ENCODE data around the gene OR2D3.
"Not testable (repeated sequence)": the region's sequence is repeated elsewhere in the genome, so short reads cannot be mapped to it uniquely, and the experiment has no call there.

Gene OR2D3

GRCh38 chr11:6927030-6927617 is 6.3 kb downstream of the OR2D3 start:
- Histone ChIP-seq H3K4me1 (0 out of 2 replicates have a peak, but pooled peaks cover 3% of the 10 kb centered on the region), H3K27ac (no peak overlapping the region)

GRCh38 chr11:6928916-6929315 is 8.1 kb downstream of the OR2D3 start:
- Histone ChIP-seq H3K36me3 (no peaks in the 10 kb centered on the region), H3K4me2 (no peak overlapping the region)

More at GRCh38 chr11:6927030-6927617, 6.3 kb downstream of the OR2D3 start:
- Histone ChIP-seq H3K27me3 (no peaks in the 10 kb centered on the region), H3K36me3 (no peaks in the 10 kb centered on the region), H3K9me3 (peaks cover 6% of the 10 kb centered on the region), H3K4me3 (no peak overlapping the region), H4K20me1 (no peaks in the 10 kb centered on the region), H3K4me2 (no peak overlapping the region), H3K9ac (no peak overlapping the region)
- no peak for TF ChIP-seq Cebpa-rat (IDR thresholded peaks at IDR 0.05)

GRCh38 chr11:6931146-6931713 is 10.4 kb downstream of the OR2D3 start:
- Histone ChIP-seq H3K9me3 (peaks cover 4% of the 10 kb centered on the region), H3K36me3 (no peaks in the 10 kb centered on the region), H3K4me1 (0 out of 2 replicates have a peak, but pooled peaks cover 3% of the 10 kb centered on the region), H4K20me1 (no peaks in the 10 kb centered on the region), H3K4me3 (no peak overlapping the region), H3K27ac (no peak overlapping the region), H3K4me2 (no peak overlapping the region), H3K9ac (no peak overlapping the region), H3K27me3 (no peaks in the 10 kb centered on the region)
- TF ChIP-seq Cebpa-rat (IDR thresholded peaks at IDR 0.05) = no peak

More at GRCh38 chr11:6928916-6929315, 8.1 kb downstream of the OR2D3 start:
- no peak for TF ChIP-seq Cebpa-rat (IDR thresholded peaks at IDR 0.05)
- Histone ChIP-seq H4K20me1 (no peaks in the 10 kb centered on the region), H3K27ac (no peak overlapping the region), H3K4me1 (0 out of 2 replicates have a peak, but pooled peaks cover 3% of the 10 kb centered on the region), H3K4me3 (no peak overlapping the region), H3K9me3 (peaks cover 6% of the 10 kb centered on the region), H3K27me3 (no peaks in the 10 kb centered on the region), H3K9ac (no peak overlapping the region)

DNA sequence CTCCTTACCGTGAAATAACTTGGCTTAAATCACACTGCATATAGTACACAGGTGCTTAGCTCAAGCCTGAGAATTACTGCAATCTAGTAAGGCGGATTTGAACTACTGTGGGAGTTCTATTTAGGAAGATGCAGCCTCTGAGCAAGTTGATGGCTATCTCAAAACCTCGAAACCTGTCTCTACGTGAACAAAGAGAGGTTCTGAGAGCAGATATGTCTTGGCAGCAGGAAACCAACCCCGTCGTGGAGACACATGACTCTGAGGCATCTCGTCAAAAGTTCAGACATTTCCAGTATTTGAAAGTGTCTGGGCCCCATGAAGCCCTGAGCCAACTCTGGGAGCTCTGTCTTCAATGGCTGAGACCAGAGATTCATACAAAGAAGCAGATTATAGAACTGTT is 11.3 kb downstream of the OR2D3 start:
- Histone ChIP-seq H3K27ac (no peak overlapping the region), H4K20me1 (no peaks in the 10 kb centered on the region), H3K27me3 (no peaks in the 10 kb centered on the region), H3K4me1 (0 out of 2 replicates have a peak, but pooled peaks cover 3% of the 10 kb centered on the region), H3K4me2 (no peak overlapping the region), H3K9me3 (no peaks in the 10 kb centered on the region), H3K36me3 (no peaks in the 10 kb centered on the region), H3K9ac (no peak overlapping the region), H3K4me3 (no peak overlapping the region)
- no peak for TF ChIP-seq Cebpa-rat (IDR thresholded peaks at IDR 0.05)

DNA sequence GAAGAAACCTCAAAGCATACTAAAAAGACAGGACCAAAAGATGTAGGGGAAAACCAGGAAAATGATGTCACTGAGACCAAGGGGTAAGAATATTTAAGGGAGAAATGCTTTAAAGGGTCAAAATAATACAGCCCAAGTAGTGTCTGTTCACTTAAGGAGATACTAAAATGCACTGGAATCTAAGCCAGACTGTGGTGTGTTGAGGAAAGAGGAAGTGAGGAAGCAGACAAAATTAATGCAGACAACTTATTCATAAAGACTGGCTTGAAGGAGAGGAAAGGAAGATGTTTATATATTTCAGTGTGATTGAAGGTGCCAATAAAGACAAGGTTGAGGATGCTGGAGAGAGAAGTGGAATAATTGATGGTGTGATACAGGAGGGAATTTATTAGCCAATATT is 21.2 kb downstream of the OR2D3 start:
- H3K9me3 ChIP-seq = no peaks in the 10 kb centered on the region
- no peaks in the 10 kb centered on the region for H3K36me3 ChIP-seq
- H3K4me3 ChIP-seq = no peak overlapping the region
- no peak for TF ChIP-seq Cebpa-rat (IDR thresholded peaks at IDR 0.05)
- no peak overlapping the region for H3K4me2 ChIP-seq
- no peak overlapping the region for H3K27ac ChIP-seq
- no peaks in the 10 kb centered on the region for H3K4me1 ChIP-seq
- no peaks in the 10 kb centered on the region for H3K27me3 ChIP-seq
- H3K9ac ChIP-seq = no peak overlapping the region
- no peaks in the 10 kb centered on the region for H4K20me1 ChIP-seq

DNA sequence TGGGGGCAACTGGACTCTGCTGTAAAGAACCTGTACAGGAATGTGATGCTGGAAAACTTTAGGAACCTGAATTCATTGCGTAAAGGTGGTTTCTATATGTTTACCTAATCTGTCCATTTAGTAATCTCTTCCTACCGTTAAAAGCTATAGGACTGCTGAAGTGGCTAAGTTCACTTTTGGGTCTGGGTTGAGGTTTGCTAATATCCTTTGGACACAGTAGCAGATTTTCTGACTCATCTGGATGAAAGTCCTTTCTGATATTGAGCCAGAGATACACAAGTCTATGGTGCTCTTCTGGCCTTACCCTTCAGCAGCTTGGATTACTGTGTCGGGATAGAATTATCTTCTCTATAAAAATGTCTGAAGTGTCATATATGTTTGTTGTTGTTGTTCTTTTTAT is 22.3 kb downstream of the OR2D3 start:
- no peaks in the 10 kb centered on the region for H3K27me3 ChIP-seq
- H3K4me1 ChIP-seq = no peaks in the 10 kb centered on the region
- no peaks in the 10 kb centered on the region for H3K9me3 ChIP-seq
- no peaks in the 10 kb centered on the region for H3K36me3 ChIP-seq
- TF ChIP-seq Cebpa-rat (IDR thresholded peaks at IDR 0.05) = no peak
- no peak overlapping the region for H3K4me2 ChIP-seq
- H3K4me3 ChIP-seq = no peak overlapping the region
- no peaks in the 10 kb centered on the region for H4K20me1 ChIP-seq
- H3K9ac ChIP-seq = no peak overlapping the region
- H3K27ac ChIP-seq = no peak overlapping the region

- not testable (repeated sequence) for H3K4me3 ChIP-seq, H3K27ac ChIP-seq, H3K36me3 ChIP-seq, H3K4me1 ChIP-seq, H3K4me2 ChIP-seq, H4K20me1 ChIP-seq, H3K9ac ChIP-seq, H3K27me3 ChIP-seq, H3K9me3 ChIP-seq
These were observed 33.4 kb downstream of the OR2D3 start for GRCh38 chr11:6954248-6954647.

GRCh38 chr11:6962141-6962540 is 41.3 kb downstream of the OR2D3 start:
- Histone ChIP-seq H3K27ac (no peak overlapping the region), H3K36me3 (no peaks in the 10 kb centered on the region)

DNA sequence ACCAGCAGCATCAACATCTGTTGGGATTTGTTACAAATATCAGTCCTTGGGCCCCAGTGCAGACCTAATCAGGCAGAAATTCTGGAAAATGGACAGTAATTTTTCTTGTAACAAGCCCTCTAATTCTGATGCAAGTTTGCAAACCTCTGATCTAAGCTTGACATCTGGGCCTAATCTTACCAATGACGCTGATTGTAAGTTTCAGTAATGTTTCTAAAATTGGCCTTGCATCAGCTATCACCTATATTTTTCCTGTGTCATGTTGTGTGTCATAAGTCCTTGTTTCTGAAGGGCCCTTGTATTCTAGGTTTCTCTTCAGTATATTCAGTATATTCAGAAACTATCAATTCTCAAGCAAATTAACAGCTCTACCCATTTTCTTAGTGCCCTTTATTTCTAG is 41.9 kb downstream of the OR2D3 start:
- no peaks in the 10 kb centered on the region for H4K20me1 ChIP-seq

More at GRCh38 chr11:6962141-6962540, 41.3 kb downstream of the OR2D3 start:
- H4K20me1 ChIP-seq = no peaks in the 10 kb centered on the region
- H3K27me3 ChIP-seq = no peaks in the 10 kb centered on the region
- H3K9me3 ChIP-seq = no peaks in the 10 kb centered on the region
- TF ChIP-seq Cebpa-rat (IDR thresholded peaks at IDR 0.05) = no peak
- no peak overlapping the region for H3K9ac ChIP-seq
- no peak overlapping the region for H3K4me2 ChIP-seq
- no peaks in the 10 kb centered on the region for H3K4me1 ChIP-seq
- no peak overlapping the region for H3K4me3 ChIP-seq

GRCh38 chr11:6968816-6969215 is 48.0 kb downstream of the OR2D3 start:
- no peaks in the 10 kb centered on the region for H3K36me3 ChIP-seq
- H3K27me3 ChIP-seq = no peaks in the 10 kb centered on the region

More for the DNA sequence above, 41.9 kb downstream of the OR2D3 start:
- Histone ChIP-seq H3K36me3 (no peaks in the 10 kb centered on the region), H3K9me3 (no peaks in the 10 kb centered on the region), H3K4me3 (no peak overlapping the region), H3K27me3 (no peaks in the 10 kb centered on the region), H3K4me2 (no peak overlapping the region), H3K27ac (no peak overlapping the region), H3K9ac (no peak overlapping the region), H3K4me1 (no peaks in the 10 kb centered on the region)
- TF ChIP-seq Cebpa-rat (IDR thresholded peaks at IDR 0.05) = no peak

DNA sequence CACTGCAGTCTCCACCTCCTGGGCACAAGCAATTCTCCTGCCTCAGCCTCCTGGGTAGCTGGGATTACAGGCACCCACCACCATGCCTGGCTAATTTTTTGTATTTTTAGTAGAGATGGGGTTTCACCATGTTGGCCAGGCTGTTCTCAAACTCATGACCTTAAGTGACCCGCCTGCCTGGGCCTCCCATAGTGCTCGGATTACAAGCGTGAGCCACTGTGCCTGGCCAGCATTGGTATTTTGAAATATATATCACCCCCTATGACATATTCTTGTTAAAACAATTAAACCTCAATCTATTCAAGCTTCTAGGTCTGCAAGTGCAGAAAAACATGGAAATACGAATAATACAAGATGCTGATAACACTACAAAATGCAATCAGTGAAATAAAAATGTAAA is 49.1 kb downstream of the OR2D3 start:
- not testable (repeated sequence) for H3K36me3 ChIP-seq, H3K4me1 ChIP-seq, H3K27me3 ChIP-seq, H3K27ac ChIP-seq, H3K9me3 ChIP-seq, H4K20me1 ChIP-seq, H3K9ac ChIP-seq, H3K4me2 ChIP-seq, H3K4me3 ChIP-seq

More at GRCh38 chr11:6968816-6969215, 48.0 kb downstream of the OR2D3 start:
- Histone ChIP-seq H3K4me1 (no peaks in the 10 kb centered on the region), H4K20me1 (no peaks in the 10 kb centered on the region), H3K9ac (no peak overlapping the region), H3K9me3 (no peaks in the 10 kb centered on the region), H3K4me2 (no peak overlapping the region), H3K27ac (no peak overlapping the region), H3K4me3 (no peak overlapping the region)
- TF ChIP-seq Cebpa-rat (IDR thresholded peaks at IDR 0.05) = no peak
